HG03342 (cell line): ENCODE results near the gene CHST15.

Experiments
- ATAC-seq: cut with Tn5 transposase; IDR thresholded peaks from one replicate; pipeline ENCODE4 v1.9.1; 2021; ENCODE audit warnings: mild to moderate bottlenecking, moderate library complexity; ENCODE audit not compliant: unreplicated experiment

CHST15 gene

GRCh38 chr10:124032971-124033886 is 60.2 kb downstream of the CHST15 start:
- no peak for ATAC-seq

- no peak for ATAC-seq
Observed at GRCh38 chr10:124032087-124032935, 61.1 kb downstream of the CHST15 start.

- no peak for ATAC-seq
Observed at GRCh38 chr10:124030492-124031110, 62.8 kb downstream of the CHST15 start.

- ATAC-seq, result no peak
Observed at GRCh38 chr10:124030061-124030460, 63.3 kb downstream of the CHST15 start.

GRCh38 chr10:124029559-124029958 is 63.8 kb downstream of the CHST15 start:
- no peak for ATAC-seq

GRCh38 chr10:124028700-124029480 is 64.5 kb downstream of the CHST15 start:
- ATAC-seq, result no peak

- no peak for ATAC-seq
Observed at GRCh38 chr10:124027651-124028050, 65.7 kb downstream of the CHST15 start.

- no peak for ATAC-seq
Observed at GRCh38 chr10:124027031-124027611, 66.3 kb downstream of the CHST15 start.

- ATAC-seq, result no peak
Observed at GRCh38 chr10:124026589-124026939, 66.8 kb downstream of the CHST15 start.

GRCh38 chr10:124025660-124026588 is 67.5 kb downstream of the CHST15 start:
- no peak for ATAC-seq

- ATAC-seq, result no peak
Observed at GRCh38 chr10:124025152-124025551, 68.2 kb downstream of the CHST15 start.

GRCh38 chr10:124022066-124022465 is 71.3 kb downstream of the CHST15 start:
- ATAC-seq, result no peak

GRCh38 chr10:124020981-124021815 is 72.2 kb downstream of the CHST15 start:
- no peak for ATAC-seq

- ATAC-seq, result no peak
Observed at GRCh38 chr10:124019886-124020797, 73.3 kb downstream of the CHST15 start.

- no peak for ATAC-seq
Observed at GRCh38 chr10:124018886-124019525, 74.4 kb downstream of the CHST15 start.

- ATAC-seq, result no peak
Observed at GRCh38 chr10:124017729-124018128, 75.7 kb downstream of the CHST15 start.
